K562 (cell line): ENCODE data around the gene PRPF8. TPM values are rescaled to one million over a fixed set of nuclear protein-coding genes. Genes with fewer than 3 reads are reported as not detected.

Source experiments
- ESRRB ChIP-seq: fragments of 250-450 bp; sonication (Bioruptor Pico); IDR thresholded peaks from 2 replicates; pipeline ENCODE4 v1.5.0; 2020; ENCODE audit warnings: mild to moderate bottlenecking, moderate library complexity, borderline replicate concordance
- MBD2 ChIP-seq: sonication (generic); IDR thresholded peaks from 2 replicates; pipeline ENCODE4 v1.6.1; 2016; ENCODE audit warnings: low read depth, borderline replicate concordance
- RAD51 ChIP-seq: fragments of 450-650 bp; IDR thresholded peaks from 2 replicates; pipeline ENCODE4 v1.7.1; 2016; ENCODE audit warnings: low read depth, mild to moderate bottlenecking, borderline replicate concordance
- TBL1XR1 ChIP-seq, 2 experiments: IDR thresholded peaks; 2 replicates each; pipeline ENCODE4 v1.6.1; 2012; ENCODE audit warnings: improper control_type of control experiment in 2 of 2, low read length in 2 of 2, mild to moderate bottlenecking in 1 of 2
- XRCC4 ChIP-seq: IDR thresholded peaks from one replicate; pipeline ENCODE4 v1.6.1; 2011; ENCODE audit not compliant: insufficient read depth, insufficient read length; ENCODE audit errors: extremely low read depth
- ZNF311 ChIP-seq: fragments of 250-450 bp; sonication (Bioruptor Pico); IDR thresholded peaks from 2 replicates; pipeline ENCODE4 v1.4.0; 2020; ENCODE audit warnings: mild to moderate bottlenecking, moderate library complexity
- polyA plus RNA-seq, 8 experiments: library from polyadenylated mRNA; depleted of rRNA in 4 of 8; stranded (reverse) in 5 of 8; unstranded in 3 of 8; fragments of >200 nt; fragmentation: Nextera tagmentation in 2 of 8; fragmentation: Illumina TruSeq in 1 of 8; extraction: Ambion mirVana in 2 of 8; extraction: Trizol in 1 of 8; gene quantifications; 2 replicates each; pipeline versions ENCODE4 v1.2.1 to v1.2.3, GENCODE V29; 2011 to 2014; ENCODE audit warnings: inconsistent platforms in 1 of 8, missing spikeins in 1 of 8
- total RNA-seq, 7 experiments: library from RNA; depleted of rRNA in 6 of 7; stranded (reverse); fragments of >200 nt in 6 of 7; fragmentation: Illumina TruSeq in 2 of 7; extraction: Trizol in 2 of 7; gene quantifications; 2 replicates each; pipeline versions ENCODE4 v1.2.1 to v1.2.3, GENCODE V29; 2011 to 2021; ENCODE audit warnings: low replicate concordance in 1 of 7
- TF ChIP-seq, protein P1 (sequence below): IDR thresholded peaks from 2 replicates; pipeline ENCODE4 v1.6.1; 2011; ENCODE audit warnings: borderline replicate concordance, low read depth, mild to moderate bottlenecking, moderate library complexity, low read length; ENCODE audit not compliant: insufficient read depth, poor library complexity, severe bottlenecking
- TF ChIP-seq, protein P2 (sequence below): fragments of 450-650 bp; IDR thresholded peaks from 2 replicates; pipeline ENCODE4 v1.6.1; 2018; ENCODE audit warnings: mild to moderate bottlenecking, low read depth; ENCODE audit not compliant: partially characterized antibody
- TF ChIP-seq, protein P3 (sequence below), 2 experiments: fragments of 150-350 bp in 1 of 2; IDR thresholded peaks; 2 replicates each; pipeline ENCODE4 v1.6.1; 2012 to 2016; ENCODE audit warnings: low read depth in 2 of 2, low read length in 2 of 2, mild to moderate bottlenecking in 1 of 2, moderate library complexity in 1 of 2
- TF ChIP-seq, protein P4 (sequence below), 2 experiments: IDR thresholded peaks; 2 replicates each; pipeline ENCODE4 v1.6.1; 2011; ENCODE audit warnings: borderline replicate concordance in 1 of 2, control low read depth in 1 of 2, low read depth in 1 of 2, low read length in 1 of 2, mild to moderate bottlenecking in 1 of 2, mixed read lengths in 1 of 2, moderate library complexity in 1 of 2; ENCODE audit not compliant: insufficient read depth in 1 of 2, insufficient read length in 1 of 2, poor library complexity in 1 of 2, severe bottlenecking in 1 of 2; ENCODE audit errors: extremely low read depth in 1 of 2

PRPF8 gene
- total and polyA plus RNA-seq, 9 of the 15 experiments (the other 6 are each of a cell fraction or from before 2014, with no cell fraction given), result 64.3 to 294 (median 85.9) TPM

DNA sequence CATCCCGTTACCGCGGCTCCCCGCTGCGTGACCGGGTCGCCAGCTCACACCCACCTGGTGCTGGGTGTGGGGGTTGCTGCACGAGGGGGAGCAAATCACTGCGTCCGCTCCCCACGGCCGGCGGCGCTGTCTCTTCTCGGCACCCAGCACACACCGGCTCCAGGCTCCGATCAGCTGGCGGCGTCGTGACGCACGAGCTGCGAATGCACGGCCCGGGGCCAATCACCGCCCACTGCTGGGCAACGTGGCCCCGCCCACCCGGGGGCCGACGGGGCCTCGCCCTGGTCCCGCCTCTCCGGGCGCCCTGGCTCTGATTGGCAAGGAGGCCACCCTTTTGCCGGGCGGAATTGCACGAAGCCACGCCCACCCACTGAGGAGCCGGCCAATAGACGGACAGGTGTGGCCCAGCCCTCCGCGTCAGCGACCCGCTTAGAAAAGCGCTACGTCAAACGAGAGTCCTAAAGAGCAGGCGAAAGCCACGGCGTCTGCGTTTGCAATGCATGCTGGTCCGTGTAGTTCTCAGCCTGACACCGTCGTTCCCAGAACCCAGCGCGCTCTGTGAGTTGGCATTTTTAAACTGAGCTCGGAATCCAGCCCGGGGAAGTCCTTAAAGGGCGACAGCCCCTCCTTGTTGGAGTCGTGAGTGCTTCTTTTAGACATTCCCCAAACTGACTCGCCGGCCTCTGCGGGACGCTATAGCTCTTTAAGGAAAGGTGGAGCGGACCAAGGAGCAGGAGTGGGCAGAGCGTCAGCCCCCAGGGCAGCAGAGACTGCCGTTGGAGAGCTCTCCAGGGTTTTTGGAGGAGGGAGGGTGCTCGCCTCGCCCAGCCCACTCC lies 31.6 kb upstream of the PRPF8 start (continued):
- TF ChIP-seq, protein P1, sequence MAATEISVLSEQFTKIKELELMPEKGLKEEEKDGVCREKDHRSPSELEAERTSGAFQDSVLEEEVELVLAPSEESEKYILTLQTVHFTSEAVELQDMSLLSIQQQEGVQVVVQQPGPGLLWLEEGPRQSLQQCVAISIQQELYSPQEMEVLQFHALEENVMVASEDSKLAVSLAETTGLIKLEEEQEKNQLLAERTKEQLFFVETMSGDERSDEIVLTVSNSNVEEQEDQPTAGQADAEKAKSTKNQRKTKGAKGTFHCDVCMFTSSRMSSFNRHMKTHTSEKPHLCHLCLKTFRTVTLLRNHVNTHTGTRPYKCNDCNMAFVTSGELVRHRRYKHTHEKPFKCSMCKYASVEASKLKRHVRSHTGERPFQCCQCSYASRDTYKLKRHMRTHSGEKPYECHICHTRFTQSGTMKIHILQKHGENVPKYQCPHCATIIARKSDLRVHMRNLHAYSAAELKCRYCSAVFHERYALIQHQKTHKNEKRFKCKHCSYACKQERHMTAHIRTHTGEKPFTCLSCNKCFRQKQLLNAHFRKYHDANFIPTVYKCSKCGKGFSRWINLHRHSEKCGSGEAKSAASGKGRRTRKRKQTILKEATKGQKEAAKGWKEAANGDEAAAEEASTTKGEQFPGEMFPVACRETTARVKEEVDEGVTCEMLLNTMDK, result no peak
- TF ChIP-seq, protein P2, sequence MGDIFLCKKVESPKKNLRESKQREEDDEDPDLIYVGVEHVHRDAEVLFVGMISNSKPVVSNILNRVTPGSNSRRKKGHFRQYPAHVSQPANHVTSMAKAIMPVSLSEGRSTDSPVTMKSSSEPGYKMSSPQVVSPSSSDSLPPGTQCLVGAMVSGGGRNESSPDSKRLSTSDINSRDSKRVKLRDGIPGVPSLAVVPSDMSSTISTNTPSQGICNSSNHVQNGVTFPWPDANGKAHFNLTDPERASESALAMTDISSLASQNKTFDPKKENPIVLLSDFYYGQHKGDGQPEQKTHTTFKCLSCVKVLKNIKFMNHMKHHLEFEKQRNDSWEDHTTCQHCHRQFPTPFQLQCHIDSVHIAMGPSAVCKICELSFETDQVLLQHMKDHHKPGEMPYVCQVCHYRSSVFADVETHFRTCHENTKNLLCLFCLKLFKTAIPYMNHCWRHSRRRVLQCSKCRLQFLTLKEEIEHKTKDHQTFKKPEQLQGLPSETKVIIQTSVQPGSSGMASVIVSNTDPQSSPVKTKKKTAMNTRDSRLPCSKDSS, result no peak
- peak; percentile 27; the same call in 1 of the 2 replicates for TF ChIP-seq RAD51
- TF ChIP-seq TBL1XR1 (IDR thresholded peaks at IDR 0.05; ENCODE audit: low read length in 2 of 2), result peak in 1 of 2 experiments; percentile 49; a peak in 1 of 4 replicates
- TF ChIP-seq, protein P3, sequence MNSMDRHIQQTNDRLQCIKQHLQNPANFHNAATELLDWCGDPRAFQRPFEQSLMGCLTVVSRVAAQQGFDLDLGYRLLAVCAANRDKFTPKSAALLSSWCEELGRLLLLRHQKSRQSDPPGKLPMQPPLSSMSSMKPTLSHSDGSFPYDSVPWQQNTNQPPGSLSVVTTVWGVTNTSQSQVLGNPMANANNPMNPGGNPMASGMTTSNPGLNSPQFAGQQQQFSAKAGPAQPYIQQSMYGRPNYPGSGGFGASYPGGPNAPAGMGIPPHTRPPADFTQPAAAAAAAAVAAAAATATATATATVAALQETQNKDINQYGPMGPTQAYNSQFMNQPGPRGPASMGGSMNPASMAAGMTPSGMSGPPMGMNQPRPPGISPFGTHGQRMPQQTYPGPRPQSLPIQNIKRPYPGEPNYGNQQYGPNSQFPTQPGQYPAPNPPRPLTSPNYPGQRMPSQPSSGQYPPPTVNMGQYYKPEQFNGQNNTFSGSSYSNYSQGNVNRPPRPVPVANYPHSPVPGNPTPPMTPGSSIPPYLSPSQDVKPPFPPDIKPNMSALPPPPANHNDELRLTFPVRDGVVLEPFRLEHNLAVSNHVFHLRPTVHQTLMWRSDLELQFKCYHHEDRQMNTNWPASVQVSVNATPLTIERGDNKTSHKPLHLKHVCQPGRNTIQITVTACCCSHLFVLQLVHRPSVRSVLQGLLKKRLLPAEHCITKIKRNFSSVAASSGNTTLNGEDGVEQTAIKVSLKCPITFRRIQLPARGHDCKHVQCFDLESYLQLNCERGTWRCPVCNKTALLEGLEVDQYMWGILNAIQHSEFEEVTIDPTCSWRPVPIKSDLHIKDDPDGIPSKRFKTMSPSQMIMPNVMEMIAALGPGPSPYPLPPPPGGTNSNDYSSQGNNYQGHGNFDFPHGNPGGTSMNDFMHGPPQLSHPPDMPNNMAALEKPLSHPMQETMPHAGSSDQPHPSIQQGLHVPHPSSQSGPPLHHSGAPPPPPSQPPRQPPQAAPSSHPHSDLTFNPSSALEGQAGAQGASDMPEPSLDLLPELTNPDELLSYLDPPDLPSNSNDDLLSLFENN (IDR thresholded peaks at IDR 0.05; ENCODE audit: low read depth in 2 of 2, low read length in 2 of 2), result 0 out of 4 replicates have a peak, but pooled peaks of 1 of the 2 experiments have one; percentile 25
- TF ChIP-seq ESRRB (CRISPR knock-in tag), result no peak
- peak; percentile 93 for TF ChIP-seq MBD2
- TF ChIP-seq, protein P4, sequence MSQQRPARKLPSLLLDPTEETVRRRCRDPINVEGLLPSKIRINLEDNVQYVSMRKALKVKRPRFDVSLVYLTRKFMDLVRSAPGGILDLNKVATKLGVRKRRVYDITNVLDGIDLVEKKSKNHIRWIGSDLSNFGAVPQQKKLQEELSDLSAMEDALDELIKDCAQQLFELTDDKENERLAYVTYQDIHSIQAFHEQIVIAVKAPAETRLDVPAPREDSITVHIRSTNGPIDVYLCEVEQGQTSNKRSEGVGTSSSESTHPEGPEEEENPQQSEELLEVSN (IDR thresholded peaks at IDR 0.05; ENCODE audit: borderline replicate concordance in 1 of 2, extremely low read depth in 1 of 2, insufficient read depth in 1 of 2, insufficient read length in 1 of 2, low read depth in 1 of 2, low read length in 1 of 2, poor library complexity in 1 of 2, severe bottlenecking in 1 of 2), result peak in 1 of 2 experiments; percentile 47
- TF ChIP-seq XRCC4, result no peak
- 0 out of 2 replicates have a peak, but pooled peaks have one; percentile 34 for TF ChIP-seq ZNF311 (CRISPR knock-in tag)
